Neural progenitor cell (in vitro differentiated cells): ENCODE results near the gene GTF2IRD1. TPM values are rescaled to one million over a fixed set of nuclear protein-coding genes. Genes with fewer than 3 reads are reported as not detected.
"Not testable (repeated sequence)": the region's sequence is repeated elsewhere in the genome, so short reads cannot be mapped to it uniquely, and the experiment has no call there.

Source experiments
- DNase-seq: peaks from one replicate; pipeline ENCODE4 v3.0.0-alpha.2; 2016; ENCODE audit warnings: low spot score
- H2AFZ ChIP-seq: fragments of 200-600 bp; sonication (generic); replicated peaks from 2 replicates; pipeline ENCODE4 v1.6.1; 2016; ENCODE audit warnings: antibody characterized with exemption
- H3F3A ChIP-seq: fragments of 200-600 bp; sonication (generic); 2 replicates; pipeline ENCODE4 v1.6.1; 2016; ENCODE audit warnings: antibody characterized with exemption, low read depth
- H3K27ac ChIP-seq: fragments of 200-600 bp; sonication (generic); 2 replicates; pipeline ENCODE4 v1.5.1; 2016; ENCODE audit warnings: mild to moderate bottlenecking
- H3K27me3 ChIP-seq: fragments of 200-600 bp; sonication (generic); 2 replicates; pipeline ENCODE4 v1.6.1; 2016; ENCODE audit warnings: mild to moderate bottlenecking, moderate library complexity
- H3K36me3 ChIP-seq: fragments of 200-600 bp; sonication (generic); 2 replicates; pipeline ENCODE4 v1.5.1; 2016
- H3K4me1 ChIP-seq: fragments of 200-600 bp; sonication (generic); 2 replicates; pipeline ENCODE4 v1.6.1; 2016; ENCODE audit warnings: mixed run types
- H3K4me2 ChIP-seq: fragments of 200-600 bp; sonication (generic); 2 replicates; pipeline ENCODE4 v1.6.1; 2016
- H3K4me3 ChIP-seq: fragments of 200-600 bp; sonication (generic); 2 replicates; pipeline ENCODE4 v1.5.1; 2016
- H3K79me2 ChIP-seq: fragments of 200-600 bp; sonication (generic); 2 replicates; pipeline ENCODE4 v1.6.1; 2016; ENCODE audit warnings: low read depth
- H3K9ac ChIP-seq: fragments of 200-600 bp; sonication (generic); 2 replicates; pipeline ENCODE4 v1.6.1; 2016
- H3K9me3 ChIP-seq: fragments of 200-600 bp; sonication (generic); 2 replicates; pipeline ENCODE4 v1.5.1; 2016; ENCODE audit warnings: low read depth
- H4K20me1 ChIP-seq: fragments of 200-600 bp; sonication (generic); 2 replicates; pipeline ENCODE4 v1.6.1; 2016; ENCODE audit warnings: low read depth
- H3K27ac Mint-ChIP-seq: 3 replicates; pipeline ENCODE4 v1.8.0; 2021; ENCODE audit warnings: mixed read lengths
- H3K27me3 Mint-ChIP-seq: 2 replicates; pipeline ENCODE4 v1.8.0; 2022; ENCODE audit warnings: low read depth, mild to moderate bottlenecking, inconsistent platforms, moderate library complexity, mixed read lengths; ENCODE audit not compliant: insufficient read depth
- H3K36me3 Mint-ChIP-seq: 3 replicates; pipeline ENCODE4 v1.8.0; 2021; ENCODE audit warnings: mixed read lengths
- H3K4me1 Mint-ChIP-seq: 3 replicates; pipeline ENCODE4 v1.8.0; 2021; ENCODE audit warnings: mixed read lengths
- H3K4me3 Mint-ChIP-seq: 3 replicates; pipeline ENCODE4 v1.8.0; 2021; ENCODE audit warnings: mild to moderate bottlenecking, moderate library complexity, mixed read lengths
- H3K9me3 Mint-ChIP-seq: 3 replicates; pipeline ENCODE4 v1.8.0; 2020; ENCODE audit warnings: mixed read lengths
- EZH2 ChIP-seq: fragments of 200-600 bp; sonication (generic); IDR thresholded peaks from 2 replicates; pipeline ENCODE4 v1.6.1; 2017; ENCODE audit warnings: antibody characterized with exemption, mild to moderate bottlenecking, moderate library complexity
- EZH2phosphoT487 ChIP-seq: fragments of 200-600 bp; sonication (generic); IDR thresholded peaks from 2 replicates; pipeline ENCODE4 v1.6.1; 2017; ENCODE audit warnings: antibody characterized with exemption
- total RNA-seq: library from RNA; depleted of rRNA; stranded (reverse); fragments of >200 nt; gene quantifications from 2 replicates; pipeline ENCODE4 v1.2.3, GENCODE V29; 2015; ENCODE audit warnings: low replicate concordance
- TF ChIP-seq, protein P1 (sequence below): fragments of 200-600 bp; sonication (generic); IDR thresholded peaks from 2 replicates; pipeline ENCODE4 v1.5.1; 2017; ENCODE audit warnings: antibody characterized with exemption, mild to moderate bottlenecking

The GTF2IRD1 gene
- total RNA-seq, 1 donor from 2014 or later, result 25.6 TPM

DNA sequence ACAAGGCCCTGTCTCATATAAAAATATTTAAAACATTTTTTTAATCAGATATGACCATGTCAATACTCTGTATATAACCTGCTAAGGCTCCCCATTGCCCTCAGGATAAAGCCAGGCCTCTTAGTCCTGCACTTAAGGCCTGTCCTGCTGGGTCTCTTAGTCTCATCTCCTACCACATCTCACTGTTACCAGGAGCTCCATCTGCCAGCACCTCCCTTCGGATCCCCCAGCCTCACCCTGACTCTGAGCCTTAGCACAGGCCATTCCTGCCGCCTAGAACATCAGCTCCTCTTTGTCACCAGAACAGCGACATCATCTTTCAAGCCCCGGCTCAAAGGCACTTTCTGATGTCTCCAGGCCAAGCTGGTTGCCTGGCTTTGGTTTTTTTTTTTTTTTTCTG is 25.7 kb upstream of the GTF2IRD1 start:
- no peaks in the 10 kb centered on the region for H3K36me3 ChIP-seq
- no peak overlapping the region for H3K4me3 Mint-ChIP-seq
- H3K4me1 ChIP-seq, result no peaks in the 10 kb centered on the region
- H3K27me3 Mint-ChIP-seq, result peaks cover 5% of the 10 kb centered on the region
- H3K4me2 ChIP-seq, result no peak overlapping the region
- no peaks in the 10 kb centered on the region for H3K79me2 ChIP-seq
- H3K27ac ChIP-seq, result no peak overlapping the region
- H4K20me1 ChIP-seq, result no peaks in the 10 kb centered on the region
- H3K27ac Mint-ChIP-seq, result no peak overlapping the region
- H3F3A ChIP-seq, result no peaks in the 10 kb centered on the region
- no peak overlapping the region for H3K9ac ChIP-seq
- H3K27me3 ChIP-seq, result no peaks in the 10 kb centered on the region
- no peak overlapping the region for H3K4me3 ChIP-seq
- H3K36me3 Mint-ChIP-seq, result no peaks in the 10 kb centered on the region
- no peaks in the 10 kb centered on the region for H3K9me3 ChIP-seq
- TF ChIP-seq EZH2phosphoT487 (no peak), EZH2 (no peak)
- TF ChIP-seq, protein P1, sequence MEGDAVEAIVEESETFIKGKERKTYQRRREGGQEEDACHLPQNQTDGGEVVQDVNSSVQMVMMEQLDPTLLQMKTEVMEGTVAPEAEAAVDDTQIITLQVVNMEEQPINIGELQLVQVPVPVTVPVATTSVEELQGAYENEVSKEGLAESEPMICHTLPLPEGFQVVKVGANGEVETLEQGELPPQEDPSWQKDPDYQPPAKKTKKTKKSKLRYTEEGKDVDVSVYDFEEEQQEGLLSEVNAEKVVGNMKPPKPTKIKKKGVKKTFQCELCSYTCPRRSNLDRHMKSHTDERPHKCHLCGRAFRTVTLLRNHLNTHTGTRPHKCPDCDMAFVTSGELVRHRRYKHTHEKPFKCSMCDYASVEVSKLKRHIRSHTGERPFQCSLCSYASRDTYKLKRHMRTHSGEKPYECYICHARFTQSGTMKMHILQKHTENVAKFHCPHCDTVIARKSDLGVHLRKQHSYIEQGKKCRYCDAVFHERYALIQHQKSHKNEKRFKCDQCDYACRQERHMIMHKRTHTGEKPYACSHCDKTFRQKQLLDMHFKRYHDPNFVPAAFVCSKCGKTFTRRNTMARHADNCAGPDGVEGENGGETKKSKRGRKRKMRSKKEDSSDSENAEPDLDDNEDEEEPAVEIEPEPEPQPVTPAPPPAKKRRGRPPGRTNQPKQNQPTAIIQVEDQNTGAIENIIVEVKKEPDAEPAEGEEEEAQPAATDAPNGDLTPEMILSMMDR, result no peak
- no peaks in the 10 kb centered on the region for H3K9me3 Mint-ChIP-seq
- no peak overlapping the region for H2AFZ ChIP-seq
- no peak for DNase-seq
- peaks cover 17% of the 10 kb centered on the region for H3K4me1 Mint-ChIP-seq

DNA sequence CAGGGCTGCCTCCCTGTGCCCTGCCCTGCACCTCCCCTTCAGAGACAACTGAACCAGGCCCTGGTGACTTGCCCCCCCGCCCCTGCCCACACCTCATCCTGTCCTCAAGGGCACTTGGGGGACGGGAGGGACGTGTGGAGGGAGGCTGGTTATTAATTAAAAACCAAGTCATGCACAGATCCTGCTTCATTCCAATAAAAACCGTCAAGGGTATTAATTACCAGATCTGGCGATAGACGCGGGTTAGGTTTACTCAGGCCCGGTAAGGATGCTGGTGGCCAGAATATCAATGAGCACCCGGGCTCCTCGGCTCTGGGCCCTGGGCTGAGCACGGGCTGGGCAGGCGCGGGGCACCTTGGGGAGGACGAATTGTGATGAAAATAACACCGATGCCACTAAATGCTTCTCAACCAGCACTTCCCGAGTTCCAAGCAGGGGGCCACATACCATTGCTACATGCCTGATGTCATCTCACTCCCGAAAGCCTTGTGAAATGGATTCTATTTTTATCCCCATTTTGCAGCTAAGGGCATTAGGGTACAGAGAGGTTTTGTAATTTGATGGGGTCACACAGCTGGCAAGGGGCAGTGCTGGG is 24.5 kb upstream of the GTF2IRD1 start:
- no peak overlapping the region for H3K4me2 ChIP-seq

DNA sequence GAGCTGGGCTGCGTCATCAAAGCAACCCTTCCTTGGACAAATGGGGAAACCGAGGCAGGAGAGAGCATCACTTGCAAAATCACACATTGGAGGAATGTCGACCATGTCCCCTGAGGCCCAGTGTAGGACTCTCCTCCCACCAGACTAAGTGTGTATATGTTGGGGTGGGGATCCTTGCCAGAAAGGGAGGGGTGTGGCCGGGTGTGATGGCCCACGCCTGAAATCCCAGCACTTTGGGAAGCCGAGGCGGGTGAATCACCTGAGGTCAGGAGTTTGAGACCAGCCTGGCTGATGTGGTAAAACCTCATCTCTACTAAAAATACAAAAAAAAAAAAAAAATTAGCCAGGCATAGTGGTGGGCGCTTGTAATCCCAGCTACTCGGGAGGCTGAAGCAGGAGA is 23.3 kb upstream of the GTF2IRD1 start:
- not testable (repeated sequence) for H3K4me1 ChIP-seq, H3K9me3 Mint-ChIP-seq, H4K20me1 ChIP-seq, H3K36me3 ChIP-seq, H3K4me2 ChIP-seq, H3K9ac ChIP-seq, H3K27me3 Mint-ChIP-seq, H3K27ac ChIP-seq, H2AFZ ChIP-seq, H3F3A ChIP-seq, H3K4me3 ChIP-seq, H3K79me2 ChIP-seq, H3K27me3 ChIP-seq, H3K27ac Mint-ChIP-seq, DNase-seq, H3K36me3 Mint-ChIP-seq, H3K9me3 ChIP-seq
- Mint-ChIP-seq H3K4me1 (peaks cover 17% of the 10 kb centered on the region), H3K4me3 (peak overlapping the region; percentile 55)

More for the DNA sequence above, 24.5 kb upstream of the GTF2IRD1 start:
- no peak overlapping the region for H3K4me3 Mint-ChIP-seq
- Histone ChIP-seq H3K4me1 (no peaks in the 10 kb centered on the region), H3K36me3 (no peaks in the 10 kb centered on the region), H3K9me3 (no peaks in the 10 kb centered on the region), H4K20me1 (no peaks in the 10 kb centered on the region), H3K27me3 (no peaks in the 10 kb centered on the region), H2AFZ (peak overlapping the region; percentile 70), H3K4me3 (no peak overlapping the region), H3K79me2 (no peaks in the 10 kb centered on the region), H3K27ac (no peak overlapping the region), H3K9ac (no peak overlapping the region), H3F3A (no peaks in the 10 kb centered on the region)
- H3K27ac Mint-ChIP-seq, result no peak overlapping the region
- peaks cover 5% of the 10 kb centered on the region for H3K27me3 Mint-ChIP-seq
- TF ChIP-seq EZH2, result no peak
- no peak for TF ChIP-seq EZH2phosphoT487
- TF ChIP-seq, protein P1, result no peak
- no peaks in the 10 kb centered on the region for H3K36me3 Mint-ChIP-seq
- peaks cover 17% of the 10 kb centered on the region for H3K4me1 Mint-ChIP-seq
- no peaks in the 10 kb centered on the region for H3K9me3 Mint-ChIP-seq
- DNase-seq, result peak; percentile 23

DNA sequence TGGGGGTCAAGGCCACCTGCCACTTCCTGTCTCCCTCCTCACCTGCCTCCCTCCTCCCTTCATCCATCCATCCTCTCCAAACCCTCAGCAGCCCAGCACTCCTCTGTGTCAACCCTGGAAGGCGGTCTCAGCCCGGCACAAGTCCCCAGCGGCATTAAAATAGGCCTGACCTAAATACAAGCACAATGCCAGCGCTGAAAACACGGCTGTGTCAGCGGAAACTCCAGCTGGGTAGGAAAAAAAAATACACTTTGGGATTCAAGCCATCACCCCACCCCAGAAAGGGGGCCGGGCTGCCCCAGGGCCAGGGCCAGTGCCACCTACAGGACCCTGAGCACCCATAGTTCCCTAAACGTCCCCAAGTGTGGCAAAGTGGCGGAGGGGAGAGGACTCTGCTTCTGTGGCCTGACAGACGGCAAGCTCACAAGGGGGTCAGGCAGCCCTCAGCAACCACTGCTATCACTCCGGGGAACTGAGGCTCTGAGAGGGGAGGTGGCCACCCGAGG is 22.7 kb upstream of the GTF2IRD1 start:
- H3K4me1 Mint-ChIP-seq, result peaks cover 17% of the 10 kb centered on the region
- no peaks in the 10 kb centered on the region for H3K36me3 Mint-ChIP-seq
- Histone ChIP-seq H3K27ac (no peak overlapping the region), H4K20me1 (no peaks in the 10 kb centered on the region), H3K4me3 (no peak overlapping the region), H3K79me2 (no peaks in the 10 kb centered on the region), H3K9me3 (no peaks in the 10 kb centered on the region), H3F3A (no peaks in the 10 kb centered on the region), H3K27me3 (no peaks in the 10 kb centered on the region), H3K9ac (no peak overlapping the region), H2AFZ (peak overlapping the region; percentile 12), H3K4me2 (no peak overlapping the region), H3K36me3 (no peaks in the 10 kb centered on the region), H3K4me1 (no peaks in the 10 kb centered on the region)
- H3K4me3 Mint-ChIP-seq, result no peak overlapping the region
- no peaks in the 10 kb centered on the region for H3K9me3 Mint-ChIP-seq
- TF ChIP-seq, protein P1, result no peak
- TF ChIP-seq EZH2 (no peak), EZH2phosphoT487 (no peak)
- peak overlapping the region; percentile 64 for H3K27ac Mint-ChIP-seq
- peak; percentile 29 for DNase-seq
- H3K27me3 Mint-ChIP-seq, result peaks cover 6% of the 10 kb centered on the region

DNA sequence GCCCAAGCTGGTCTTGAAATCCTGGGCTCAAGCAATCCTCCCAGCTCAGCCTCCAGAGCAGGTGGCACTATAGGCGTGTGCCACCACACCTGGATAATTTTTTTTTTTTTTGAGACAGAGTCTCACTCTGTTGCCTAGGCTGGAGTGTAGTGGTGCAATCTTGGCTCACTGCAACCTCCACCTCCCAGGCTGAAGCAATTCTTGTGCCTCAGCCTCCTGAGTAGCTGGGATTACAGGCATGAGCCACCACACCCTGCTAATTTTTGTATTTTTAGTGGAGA is 16.5 kb upstream of the GTF2IRD1 start:
- peaks cover 14% of the 10 kb centered on the region for H3K4me1 Mint-ChIP-seq
- H3K9me3 Mint-ChIP-seq, H3F3A ChIP-seq, H3K4me3 ChIP-seq, H3K4me2 ChIP-seq, DNase-seq, H3K36me3 ChIP-seq, H2AFZ ChIP-seq, H3K79me2 ChIP-seq, H3K36me3 Mint-ChIP-seq, H3K4me1 ChIP-seq, H3K4me3 Mint-ChIP-seq, H3K9ac ChIP-seq, H4K20me1 ChIP-seq, H3K27ac ChIP-seq, H3K27ac Mint-ChIP-seq, H3K9me3 ChIP-seq, H3K27me3 ChIP-seq: not testable (repeated sequence)
- peaks cover 13% of the 10 kb centered on the region for H3K27me3 Mint-ChIP-seq
